Activated T-cell treated with anti-CD3 and anti-CD28 coated beads for 48 hours (primary cell): ENCODE measurements around the gene ACADS.

Experiments used
- DNase-seq: peaks from one replicate; pipeline ENCODE4 v3.0.0-alpha.2; 2020; ENCODE audit warnings: low read depth

The ACADS gene

DNA sequence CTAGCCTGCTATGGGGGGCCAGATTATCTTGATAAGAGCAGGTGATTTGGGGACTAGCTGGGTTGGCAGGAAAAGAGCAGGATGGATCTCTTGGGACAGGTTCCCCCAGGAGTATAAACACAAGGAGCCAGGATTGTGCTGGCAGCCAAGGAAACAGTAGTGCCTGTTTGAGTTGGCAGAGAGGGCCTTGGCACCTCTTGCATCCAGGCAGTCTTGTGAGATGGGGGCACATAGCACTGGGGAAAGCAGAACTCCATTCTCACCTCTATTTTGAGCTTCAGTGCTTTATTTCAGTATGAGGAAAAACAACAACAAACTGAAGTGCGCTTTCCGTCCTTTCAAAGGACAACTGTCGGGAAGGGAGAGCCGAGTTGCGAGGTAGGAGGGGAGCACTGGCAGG is 24.7 kb upstream of the ACADS start:
- DNase-seq, result no peak

DNA sequence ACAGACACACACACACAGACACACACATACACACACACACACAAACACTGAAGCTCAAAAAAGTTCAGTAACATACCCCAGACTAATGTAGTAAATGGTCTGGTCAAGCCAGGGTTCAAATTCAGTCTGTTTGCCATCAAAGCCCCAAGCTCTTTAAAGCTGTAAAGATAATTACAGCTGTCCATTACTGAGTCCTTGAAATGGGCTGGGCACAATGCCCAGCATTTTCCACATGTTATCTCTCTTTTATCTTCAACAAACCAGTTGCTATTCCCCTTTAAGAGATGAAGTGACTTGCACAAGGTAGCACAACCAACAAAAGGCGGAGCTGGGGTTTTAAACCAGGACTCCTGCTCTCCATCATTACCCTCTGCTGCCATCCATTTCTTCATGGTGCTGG is 23.0 kb upstream of the ACADS start:
- no peak for DNase-seq

DNA sequence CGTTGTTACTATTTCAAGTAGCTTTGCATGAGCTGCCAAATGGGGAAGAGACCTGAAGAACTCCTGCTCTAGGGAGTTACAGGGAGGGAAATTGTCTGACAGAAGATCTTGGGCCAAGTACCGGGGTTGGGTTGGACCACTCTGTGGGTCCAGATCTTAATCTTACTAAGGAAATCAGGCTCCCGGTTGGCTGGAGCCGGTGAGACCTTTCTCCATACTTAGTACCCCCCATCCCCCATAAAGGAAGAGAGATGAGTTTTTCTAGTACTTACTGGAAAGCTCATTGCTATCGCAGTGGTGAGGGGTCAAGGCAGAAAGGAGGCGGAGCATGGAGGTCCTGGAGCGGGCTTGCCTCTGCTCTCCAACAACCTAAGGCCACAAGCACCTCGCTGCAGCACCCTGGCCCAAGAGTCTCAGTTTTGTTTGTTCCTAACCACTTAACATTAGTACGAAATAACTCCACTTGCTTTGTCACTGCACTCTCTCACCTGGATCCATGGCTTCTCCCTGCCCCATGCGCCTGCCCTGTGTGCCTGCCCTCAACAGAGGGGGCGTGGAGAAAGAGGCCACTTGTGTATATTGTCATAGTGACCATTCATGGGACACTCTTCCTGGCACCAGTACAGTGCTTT is 22.2 kb upstream of the ACADS start:
- no peak for DNase-seq

DNA sequence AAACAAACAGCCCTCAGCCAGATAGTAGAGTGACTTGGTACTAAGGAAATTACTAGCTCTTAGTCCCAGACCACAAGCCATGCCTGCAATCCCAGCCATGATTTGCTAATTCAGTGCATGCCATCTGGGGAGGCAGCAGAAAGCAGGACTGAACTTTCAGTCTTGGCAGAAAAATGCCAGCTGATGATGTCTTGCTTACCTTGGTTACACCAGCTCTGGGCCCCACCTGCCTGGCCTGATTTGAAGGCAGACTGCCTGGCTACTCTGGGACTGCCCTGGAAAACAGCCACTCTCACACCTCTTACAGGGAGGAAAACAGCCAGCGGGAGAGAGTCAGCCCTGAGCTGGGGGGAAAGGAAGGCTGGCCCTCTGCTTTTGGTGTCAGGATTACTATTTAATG is 20.0 kb upstream of the ACADS start:
- DNase-seq, result no peak

DNA sequence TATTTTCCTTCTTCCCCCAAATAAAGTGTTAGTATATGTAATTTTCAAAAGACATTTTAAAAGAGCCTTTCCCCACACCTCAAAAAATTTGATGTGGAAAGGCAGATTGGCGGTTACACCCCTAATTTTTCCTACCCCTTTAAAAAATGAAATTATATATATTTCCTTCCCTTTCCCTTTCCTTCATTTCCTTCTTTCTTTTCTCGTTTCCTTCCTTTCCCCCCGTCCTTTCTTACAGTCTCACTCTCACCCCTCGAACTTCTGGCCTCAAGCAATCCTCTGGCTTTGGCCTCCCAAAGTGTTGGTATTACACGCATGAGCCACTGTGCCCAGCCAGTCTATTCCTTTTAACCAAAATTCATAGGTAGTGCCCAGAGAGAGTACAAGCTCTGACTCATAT is 19.6 kb upstream of the ACADS start:
- DNase-seq, result no peak

DNA sequence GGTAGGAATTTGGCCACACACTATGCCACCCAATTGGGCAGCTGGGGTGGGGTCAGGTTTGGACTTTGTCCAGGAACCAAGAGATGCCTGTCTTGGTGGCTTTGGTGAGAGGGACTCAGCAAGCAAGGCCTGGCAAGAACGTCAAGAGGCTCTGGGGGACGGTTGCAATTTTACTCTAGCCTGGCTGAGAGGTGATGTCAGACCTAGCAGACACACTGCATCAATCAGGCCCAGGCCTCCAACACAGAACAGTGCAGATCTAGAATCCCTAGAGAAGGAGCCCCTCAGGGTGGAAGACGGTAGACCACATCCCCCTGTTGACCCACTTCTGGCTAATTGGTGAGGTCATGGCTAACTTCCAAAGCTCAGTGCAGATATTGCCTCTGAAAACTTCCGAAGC is 17.0 kb upstream of the ACADS start:
- no peak for DNase-seq

DNA sequence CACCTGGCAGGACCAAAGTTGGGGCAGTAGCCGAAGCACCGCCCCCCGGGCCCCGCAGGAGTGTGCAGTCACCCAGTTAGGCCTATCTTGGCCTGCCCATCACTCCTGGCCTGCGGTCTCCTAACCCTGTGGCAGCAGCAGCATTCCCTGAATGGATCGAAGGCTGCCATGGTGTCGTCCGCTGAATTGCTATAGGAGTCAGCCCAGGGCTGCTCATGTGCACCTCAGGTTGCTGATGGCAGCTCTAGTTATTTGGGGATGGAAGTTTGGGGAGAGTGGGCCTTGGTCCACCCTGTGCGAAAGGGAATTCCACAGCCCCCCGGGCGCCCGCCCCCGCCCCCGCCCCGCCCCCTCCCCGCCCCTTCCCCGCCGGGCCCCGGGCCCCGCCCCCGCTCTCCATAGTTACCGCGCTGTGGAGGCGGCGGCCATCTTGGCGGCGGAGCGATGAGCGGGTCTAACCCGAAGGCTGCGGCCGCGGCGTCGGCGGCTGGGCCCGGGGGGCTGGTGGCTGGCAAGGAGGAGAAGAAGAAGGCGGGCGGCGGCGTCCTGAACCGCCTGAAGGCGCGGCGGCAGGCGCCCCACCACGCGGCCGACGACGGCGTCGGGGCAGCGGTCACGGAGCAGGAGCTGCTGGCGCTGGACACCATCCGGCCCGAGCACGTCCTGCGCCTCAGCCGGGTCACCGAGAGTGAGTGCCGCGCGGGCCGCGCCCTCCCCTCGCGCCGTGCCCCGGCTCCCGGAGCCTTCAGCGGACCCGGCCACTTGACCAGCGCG is 15.4 kb upstream of the ACADS start, which contains the start of gene UNC119B:
Gene UNC119B, plus strand, starts transcription at position 428 of the 774 bp plus-strand sequence. Its CDS starts 17 bp downstream, at position 445.
- DNase-seq, result peak; percentile 70

DNA sequence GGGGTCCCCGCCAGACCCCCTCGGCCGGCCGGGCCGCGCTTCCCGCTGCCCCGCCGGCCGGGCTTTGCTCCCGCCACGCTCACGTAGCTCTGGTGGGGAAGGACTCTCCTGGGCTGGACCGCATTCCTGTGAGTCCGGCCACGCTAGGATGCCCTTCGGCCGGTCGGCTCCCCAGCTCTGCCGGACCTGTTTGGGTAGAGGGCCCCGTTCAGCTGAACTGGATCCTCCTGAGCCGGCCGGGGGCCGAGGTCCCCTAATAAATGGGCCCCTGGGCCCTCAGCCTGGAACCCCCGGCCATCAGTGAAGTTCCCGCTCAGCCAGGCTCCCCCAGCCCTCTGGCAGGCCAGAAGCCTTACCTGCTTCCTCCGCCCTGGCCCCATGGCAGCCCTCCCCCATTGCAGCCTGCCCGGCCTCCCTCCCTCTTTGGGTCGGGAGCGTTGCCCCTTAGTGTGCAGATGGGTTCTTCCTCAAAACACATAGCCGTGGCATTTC is 14.8 kb upstream of the ACADS start:
- DNase-seq, result no peak

DNA sequence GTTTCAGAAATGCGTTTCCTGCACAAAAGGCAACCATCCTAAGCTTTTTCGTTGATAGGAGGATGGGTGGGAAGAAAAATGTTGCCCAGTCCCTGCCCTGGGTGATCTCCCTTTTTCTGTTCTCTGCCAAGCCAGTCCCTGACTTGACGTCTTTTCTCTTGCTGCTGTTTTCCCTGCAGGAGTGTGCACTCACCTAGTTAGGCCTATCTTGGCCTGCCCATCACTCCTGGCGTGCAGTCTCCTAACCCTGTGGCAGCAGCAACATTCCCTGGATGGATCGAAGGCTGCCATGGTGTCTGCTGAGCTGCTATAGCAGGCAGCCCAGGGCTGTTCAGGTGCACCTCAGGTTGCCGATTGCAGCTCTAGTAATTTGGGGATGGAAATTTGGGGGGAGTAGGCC is 14.2 kb upstream of the ACADS start:
- no peak for DNase-seq

DNA sequence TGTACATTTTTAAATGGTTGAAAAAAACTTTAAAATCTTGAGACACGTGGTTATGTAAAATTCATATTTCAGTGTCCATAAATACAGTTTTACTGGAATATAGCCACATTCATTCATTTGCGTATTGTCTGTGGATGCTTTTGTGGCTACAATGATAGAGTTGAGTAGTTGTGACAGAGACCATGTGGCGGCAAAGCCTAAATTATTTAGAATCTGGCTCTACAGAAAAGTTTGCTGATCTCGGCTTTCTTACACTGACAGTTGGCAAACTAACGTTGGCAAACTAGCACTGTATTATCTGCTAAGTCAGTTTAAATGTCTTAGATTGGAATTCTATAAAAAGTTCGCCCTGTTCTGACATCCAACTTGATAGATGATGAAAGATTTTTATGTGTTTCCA is 13.0 kb upstream of the ACADS start:
- DNase-seq, result no peak

DNA sequence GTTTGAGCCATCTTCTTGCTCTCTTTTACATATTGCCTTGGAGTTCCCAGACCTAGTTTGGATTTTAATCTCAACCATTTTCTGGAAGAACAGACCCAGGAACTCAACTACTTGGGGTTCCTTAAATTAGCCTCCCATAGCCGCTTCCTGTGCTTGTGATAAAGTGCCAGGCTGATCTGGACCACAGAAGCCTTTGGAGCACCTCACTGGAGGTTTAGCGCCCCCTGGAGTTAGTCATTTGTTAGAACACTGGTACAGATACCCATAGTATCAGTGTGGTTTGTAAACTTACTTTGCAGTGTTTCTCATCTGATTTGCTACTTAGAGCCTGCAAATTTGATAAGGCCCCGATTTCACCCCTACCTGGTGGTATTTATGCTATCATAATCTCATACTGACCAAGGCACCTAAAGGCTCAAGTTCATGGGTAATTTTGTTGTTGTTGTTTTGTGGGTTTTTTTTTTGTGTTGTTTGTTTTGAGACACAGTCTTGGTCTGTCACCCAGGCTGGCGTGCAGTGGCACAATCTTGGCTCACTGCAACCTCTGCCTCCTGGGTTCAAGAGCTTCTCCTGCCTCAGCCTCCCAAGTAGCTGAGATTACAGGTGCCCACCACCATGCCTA is 11.7 kb upstream of the ACADS start:
- DNase-seq, result peak; percentile 49

DNA sequence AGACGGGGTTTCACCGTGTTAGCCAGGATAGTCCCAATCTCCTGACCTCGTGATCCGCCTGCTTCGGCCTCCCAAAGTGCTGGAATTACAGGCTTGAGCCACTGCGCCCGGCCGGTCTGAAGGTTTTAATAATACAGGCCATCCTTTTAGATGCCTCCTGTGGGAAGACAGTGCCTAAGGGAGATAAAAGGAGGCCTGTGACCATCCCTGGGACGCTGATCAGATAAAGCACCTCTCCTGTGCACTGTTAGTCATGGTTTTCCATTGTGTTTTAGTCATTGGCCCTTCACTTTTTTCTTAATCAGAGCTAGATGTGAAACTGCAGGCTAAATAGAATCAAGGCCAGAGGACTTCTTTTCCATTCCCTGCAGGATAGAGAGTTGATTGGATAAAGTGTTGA is 7.6 kb upstream of the ACADS start:
- DNase-seq, result no peak

DNA sequence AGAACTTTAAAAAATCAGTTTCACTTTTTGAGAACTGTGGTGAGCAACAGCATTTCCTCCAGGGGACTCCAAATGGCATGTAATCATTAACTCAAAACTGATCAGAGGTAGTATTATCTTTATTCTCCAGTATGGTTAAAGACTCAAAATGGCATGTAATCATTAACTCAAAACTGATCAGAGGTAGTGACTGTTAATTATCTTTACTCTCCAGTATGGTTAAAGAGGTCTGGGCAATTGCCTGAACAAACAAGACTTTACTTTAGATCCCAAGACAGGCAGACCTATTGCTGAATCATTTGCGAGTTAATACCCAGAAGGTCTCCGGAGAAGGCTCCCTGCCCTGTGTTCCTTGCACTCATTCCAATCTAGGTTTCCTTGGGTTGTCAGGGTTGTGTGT is 6.6 kb upstream of the ACADS start:
- DNase-seq, result no peak

DNA sequence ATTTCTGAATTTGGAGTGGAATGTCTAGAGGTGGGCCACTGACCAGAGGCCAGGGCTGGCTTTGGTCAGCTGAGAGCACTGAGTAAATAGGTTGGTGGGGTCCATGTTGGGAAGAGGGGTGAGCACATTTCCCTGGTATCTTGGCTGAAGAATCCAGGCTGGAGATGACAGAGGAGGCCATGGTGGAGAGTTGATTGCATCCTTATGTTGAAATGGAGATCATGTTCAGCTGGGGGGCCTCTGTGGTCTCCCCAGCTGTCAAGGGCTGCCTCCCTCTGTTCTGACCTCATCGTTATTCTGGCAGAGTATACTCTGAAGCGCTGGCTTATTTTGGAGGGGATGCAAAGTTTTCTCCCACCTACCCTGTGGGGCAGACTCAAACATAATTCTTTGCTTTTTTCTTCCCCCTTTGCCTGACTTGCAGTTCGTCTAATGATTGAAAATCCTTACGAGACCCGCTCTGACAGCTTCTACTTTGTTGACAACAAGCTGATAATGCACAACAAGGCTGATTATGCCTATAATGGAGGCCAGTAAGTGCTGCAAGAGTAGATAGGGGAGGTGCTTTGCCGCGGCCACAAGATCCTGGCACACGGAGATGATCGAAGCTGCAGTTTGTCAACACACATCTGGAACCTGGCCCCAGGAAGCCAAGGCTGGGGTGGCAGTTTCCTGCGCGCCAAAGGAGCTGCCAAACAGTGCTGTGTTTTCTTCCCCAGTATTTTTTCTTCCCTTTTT is 6.0 kb upstream of the ACADS start:
- no peak for DNase-seq

DNA sequence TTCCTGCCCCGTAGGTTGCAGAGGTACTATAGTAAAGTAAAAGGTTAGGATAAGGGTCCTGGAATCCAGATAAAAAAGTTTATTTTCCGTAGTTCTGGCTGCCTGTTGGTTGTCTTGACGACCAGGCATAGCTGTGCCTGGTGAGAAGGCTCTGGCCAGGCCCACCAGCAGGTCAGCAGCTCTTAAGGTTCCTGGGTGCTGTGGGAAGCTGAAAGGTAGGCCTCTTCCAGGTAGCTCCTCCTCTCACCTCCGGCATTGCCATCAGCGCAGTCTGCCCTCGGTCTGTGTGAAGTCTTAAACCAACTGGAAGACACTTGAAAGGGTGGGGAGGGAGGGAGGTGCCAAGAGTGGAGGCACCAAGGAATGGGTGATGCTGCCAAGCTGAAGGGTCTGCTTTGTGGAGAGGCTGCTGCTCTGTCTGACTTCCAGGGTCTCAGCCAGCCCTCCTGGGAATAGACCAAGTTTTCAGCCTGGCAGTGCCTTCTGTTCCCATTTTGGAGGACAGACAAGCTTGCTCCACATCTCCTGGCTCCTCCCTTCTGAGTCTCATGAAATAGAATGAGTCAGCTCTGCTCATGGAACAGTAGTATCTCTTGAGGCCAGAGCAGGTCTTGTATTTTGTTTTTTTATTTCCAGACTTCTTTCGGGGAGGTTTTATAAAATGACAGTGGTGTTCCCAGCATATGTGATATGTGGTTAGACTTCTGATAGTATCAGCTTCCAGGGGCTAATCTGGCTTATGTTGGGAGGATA is 5.2 kb upstream of the ACADS start:
- no peak for DNase-seq

DNA sequence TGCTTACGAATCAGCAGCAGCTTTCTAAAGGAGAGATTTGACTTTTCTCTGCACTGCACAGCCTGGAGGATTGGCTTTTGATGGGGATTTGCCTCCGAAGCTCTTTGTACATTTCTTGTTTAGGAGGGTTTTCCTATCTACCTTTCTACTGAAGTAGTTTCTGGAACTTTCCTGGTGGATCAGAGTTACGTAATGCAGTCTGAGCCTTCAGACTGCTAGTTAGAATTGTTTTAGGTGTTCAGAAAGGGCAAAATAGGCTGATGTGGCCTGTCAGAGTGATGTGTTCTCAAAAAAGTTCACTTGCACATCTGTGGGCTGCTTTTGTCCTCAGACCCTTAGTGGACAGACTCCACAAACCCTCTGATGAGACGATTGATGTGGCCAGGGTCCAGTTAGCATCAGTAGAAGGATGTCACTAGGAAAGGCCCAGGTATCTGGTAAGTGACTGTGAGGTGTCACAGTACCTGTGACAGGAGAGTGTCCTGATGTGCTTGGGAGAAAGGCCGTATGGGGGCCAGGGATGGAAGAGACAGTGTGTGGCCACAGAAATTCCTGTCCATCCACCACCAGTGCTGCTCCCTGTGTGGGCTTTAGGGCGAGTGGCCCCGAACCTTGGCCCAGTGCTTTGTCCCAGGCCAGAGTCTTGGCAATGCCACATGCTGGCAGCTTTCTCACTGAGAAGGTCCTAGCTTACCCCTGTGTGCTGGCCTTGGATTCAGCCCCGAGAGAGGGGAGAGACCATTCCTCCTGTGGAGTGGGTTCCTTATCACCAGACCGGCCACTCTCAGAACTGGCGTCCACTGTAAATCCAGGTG is 4.4 kb upstream of the ACADS start:
- no peak for DNase-seq

DNA sequence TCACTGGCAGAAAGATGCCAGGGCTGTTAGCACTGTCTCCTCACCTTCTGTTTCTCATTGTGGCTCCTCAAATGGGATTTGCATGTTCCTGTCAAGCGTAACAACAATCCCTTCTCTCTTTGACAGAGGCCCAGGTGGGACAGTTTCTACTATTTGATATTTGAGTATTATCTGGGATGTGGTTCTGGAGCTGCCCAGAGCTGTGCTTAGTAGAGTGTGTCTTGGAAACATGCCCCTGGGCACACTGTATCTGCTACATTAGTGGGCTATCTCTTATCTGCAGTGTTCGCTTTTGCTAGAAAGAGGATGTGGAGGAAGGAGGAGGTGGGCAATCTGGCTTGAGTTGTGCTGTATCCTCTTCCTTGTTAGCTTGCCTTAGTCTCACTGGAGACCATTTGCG is 3.8 kb upstream of the ACADS start:
- no peak for DNase-seq

DNA sequence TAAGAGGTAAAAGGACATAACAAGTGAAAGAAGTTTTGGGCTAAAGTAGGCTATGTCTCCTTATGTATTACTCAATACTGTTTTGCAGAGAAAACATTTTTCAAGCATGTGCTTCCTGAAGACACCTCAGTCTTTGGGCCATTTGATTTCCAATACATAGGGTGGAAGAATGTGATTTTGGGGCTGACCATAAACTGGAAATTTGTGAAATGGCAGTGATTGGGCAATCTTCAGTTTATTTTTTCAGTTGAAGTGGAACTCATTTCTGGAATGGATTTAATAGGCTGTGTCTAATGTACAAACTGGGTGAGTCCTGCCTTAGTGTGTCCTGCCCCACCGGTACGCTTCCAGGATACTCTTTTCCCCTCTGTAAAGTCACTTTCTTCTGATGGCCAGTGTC is 2.8 kb upstream of the ACADS start:
- no peak for DNase-seq

DNA sequence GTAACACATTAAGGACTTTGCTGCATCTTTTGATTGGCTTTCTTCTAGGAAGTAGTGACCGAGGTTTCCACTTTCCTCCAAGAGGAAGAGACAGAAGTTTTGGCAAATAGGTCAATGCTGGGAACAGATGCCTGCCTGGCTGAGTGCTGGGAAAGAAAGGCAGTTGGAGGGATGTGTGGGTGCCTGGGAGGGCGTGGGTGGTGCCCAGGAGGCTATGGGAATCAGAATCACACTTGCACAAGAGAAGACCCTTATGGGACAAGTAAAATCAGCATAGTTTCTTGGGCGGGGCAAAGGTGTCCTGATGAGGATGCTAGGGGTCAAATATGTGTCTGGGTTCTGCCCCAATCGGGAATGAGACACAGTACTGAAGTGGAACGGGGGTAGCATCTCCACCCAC is 906 bp upstream of the ACADS start:
- no peak for DNase-seq

DNA sequence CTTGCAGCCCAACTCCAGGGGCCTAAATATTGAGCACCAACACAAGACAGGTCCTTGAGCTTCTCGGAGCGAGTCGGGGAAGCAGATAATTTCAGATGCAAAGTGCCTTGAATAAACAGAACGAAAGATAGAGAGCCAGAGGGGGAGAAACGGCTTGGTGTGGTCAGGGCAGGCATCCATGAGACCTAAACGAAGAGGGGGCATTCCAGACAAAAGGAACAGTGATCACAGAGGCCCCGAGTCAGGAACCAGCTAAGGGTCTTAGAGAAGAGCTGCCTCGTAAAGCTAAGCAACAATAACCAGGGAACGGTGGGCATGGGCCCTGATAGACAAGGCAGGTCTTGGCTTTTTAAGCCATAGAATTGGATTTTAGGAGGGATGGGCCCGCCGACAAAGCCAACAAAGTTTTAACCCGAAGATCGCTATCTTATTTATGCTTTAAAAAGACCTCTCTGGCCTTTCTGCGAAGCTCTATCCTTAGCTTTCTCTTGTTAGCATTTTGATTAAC is 421 bp upstream of the ACADS start:
- no peak for DNase-seq

DNA sequence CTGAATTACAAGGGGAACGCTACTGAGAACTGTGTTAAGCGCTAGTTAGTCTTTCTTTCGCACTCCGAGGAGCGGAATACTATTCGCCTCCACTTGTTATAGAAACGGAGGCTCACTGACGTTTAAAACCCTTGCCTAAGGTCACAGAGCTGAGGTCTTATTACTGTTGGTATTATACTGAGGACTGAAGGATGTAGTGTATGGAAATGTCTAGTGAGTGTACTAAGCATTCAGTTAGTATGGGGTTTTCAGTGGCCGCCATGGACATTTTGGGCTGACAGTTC is 826 bp downstream of the ACADS start:
- DNase-seq, result no peak
